Loucy (cell line): Measurements from ENCODE around the gene TJP2.

Experiments
- H2AFZ ChIP-seq: fragments of 200-600 bp; sonication (generic); 2 replicates; pipeline ENCODE4 v1.6.0; 2016; ENCODE audit warnings: antibody characterized with exemption, mild to moderate bottlenecking, low read length, moderate library complexity
- H3F3A ChIP-seq: fragments of 200-600 bp; 2 replicates; pipeline ENCODE4 v1.6.0; 2016; ENCODE audit warnings: antibody characterized with exemption, low read depth, mild to moderate bottlenecking
- H3K27me3 ChIP-seq: fragments of 200-600 bp; sonication (generic); 2 replicates; pipeline ENCODE4 v1.6.1; 2014; ENCODE audit warnings: low read length, mild to moderate bottlenecking; ENCODE audit not compliant: insufficient read depth, poor library complexity, severe bottlenecking
- H3K36me3 ChIP-seq: fragments of 200-600 bp; sonication (generic); 2 replicates; pipeline ENCODE4 v1.6.1; 2016; ENCODE audit warnings: low read length; ENCODE audit not compliant: insufficient read depth
- H3K4me1 ChIP-seq: fragments of 200-600 bp; sonication (generic); 2 replicates; pipeline ENCODE4 v1.5.1; 2014; ENCODE audit warnings: low read length, mild to moderate bottlenecking; ENCODE audit not compliant: insufficient read depth, poor library complexity, severe bottlenecking
- H3K4me2 ChIP-seq: fragments of 200-600 bp; sonication (generic); 2 replicates; pipeline ENCODE4 v1.6.0; 2014; ENCODE audit warnings: antibody characterized with exemption, low read length, low read depth, mild to moderate bottlenecking; ENCODE audit not compliant: poor library complexity, severe bottlenecking
- H3K4me3 ChIP-seq: fragments of 200-600 bp; sonication (generic); 2 replicates; pipeline ENCODE4 v1.5.1; 2014; ENCODE audit warnings: low read length, mild to moderate bottlenecking, mixed read lengths; ENCODE audit not compliant: poor library complexity, severe bottlenecking
- H3K79me2 ChIP-seq: fragments of 200-600 bp; sonication (generic); 2 replicates; pipeline ENCODE4 v1.6.1; 2014; ENCODE audit warnings: low read length; ENCODE audit not compliant: insufficient read depth
- H3K9ac ChIP-seq: fragments of 200-600 bp; sonication (generic); 2 replicates; pipeline ENCODE4 v1.6.0; 2014; ENCODE audit warnings: mild to moderate bottlenecking, low read depth, low read length, moderate library complexity; ENCODE audit not compliant: poor library complexity, severe bottlenecking
- H3K9me2 ChIP-seq: fragments of 200-600 bp; sonication (generic); replicated peaks from 2 replicates; pipeline ENCODE4 v1.6.1; 2016; ENCODE audit warnings: low read depth, low read length, mixed read lengths
- H3K9me3 ChIP-seq: fragments of 200-600 bp; sonication (generic); 2 replicates; pipeline ENCODE4 v1.6.1; 2014; ENCODE audit warnings: mild to moderate bottlenecking, antibody characterized with exemption, low read length, low read depth; ENCODE audit not compliant: insufficient read depth
- H4K20me1 ChIP-seq: fragments of 200-600 bp; sonication (generic); 2 replicates; pipeline ENCODE4 v1.6.0; 2014; ENCODE audit warnings: antibody characterized with exemption, low read length, mild to moderate bottlenecking; ENCODE audit not compliant: insufficient read depth, poor library complexity, severe bottlenecking
- EZH2phosphoT487 ChIP-seq: fragments of 200-600 bp; IDR thresholded peaks from 2 replicates; pipeline ENCODE4 v1.6.1; 2018; ENCODE audit warnings: antibody characterized with exemption, mild to moderate bottlenecking, moderate library complexity, borderline replicate concordance
- TF ChIP-seq, protein P1 (sequence below): fragments of 200-600 bp; sonication (generic); conservative IDR thresholded peaks from 2 replicates; pipeline ENCODE4 v1.5.1; 2014; ENCODE audit warnings: mild to moderate bottlenecking, antibody characterized with exemption, low read length

Gene TJP2

DNA sequence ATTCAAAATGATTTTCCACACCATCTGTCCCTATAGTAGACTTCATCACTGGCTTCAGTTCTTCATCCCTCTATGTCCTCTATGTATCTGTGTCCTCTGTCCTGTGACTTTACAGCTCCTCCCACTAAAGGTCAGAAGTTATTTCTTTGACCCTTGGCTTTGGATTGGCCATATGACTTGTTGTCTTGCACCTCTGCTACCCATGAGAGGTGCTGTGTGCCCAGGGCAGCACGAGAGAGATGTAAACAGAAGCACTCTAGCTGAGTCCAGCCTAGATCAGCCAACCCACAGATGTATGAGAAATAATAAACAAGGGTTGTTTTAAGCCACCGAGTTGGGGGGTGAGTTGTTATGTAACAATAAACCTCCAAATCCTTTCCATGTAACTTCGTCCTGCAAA lies 87.6 kb downstream of the TJP2 start:
- H3K4me1 ChIP-seq: no peaks in the 10 kb centered on the region

DNA sequence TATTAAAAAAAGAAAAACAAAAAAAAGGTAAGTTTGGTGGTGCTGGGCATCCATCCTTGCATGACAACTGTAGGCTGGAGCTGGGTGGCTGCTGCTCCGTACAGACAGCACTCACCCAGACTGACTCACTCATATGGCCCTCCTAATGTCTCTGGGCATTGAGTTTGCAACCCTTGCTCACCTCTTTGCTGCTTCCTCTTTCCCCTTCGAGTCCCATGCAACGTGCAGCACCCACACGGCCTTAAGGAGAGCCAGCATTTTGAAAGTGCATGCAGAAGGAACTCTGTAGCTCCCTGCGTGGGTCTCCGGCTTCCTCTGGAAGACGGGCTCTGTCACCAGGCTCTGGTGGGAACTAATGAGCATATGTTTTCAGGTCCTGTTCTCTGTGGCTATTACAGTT lies 90.4 kb downstream of the TJP2 start:
- Histone ChIP-seq H3K4me3 (no peak overlapping the region), H3K4me2 (no peak overlapping the region), H3K4me1 (no peaks in the 10 kb centered on the region), H3K27me3 (no peaks in the 10 kb centered on the region), H3K9me2 (no peaks in the 10 kb centered on the region), H4K20me1 (no peaks in the 10 kb centered on the region), H3K36me3 (no peaks in the 10 kb centered on the region), H2AFZ (no peak overlapping the region), H3K9me3 (no peaks in the 10 kb centered on the region), H3K79me2 (no peaks in the 10 kb centered on the region), H3K9ac (no peak overlapping the region), H3F3A (no peaks in the 10 kb centered on the region)
- TF ChIP-seq EZH2phosphoT487: no peak
- TF ChIP-seq, protein P1, sequence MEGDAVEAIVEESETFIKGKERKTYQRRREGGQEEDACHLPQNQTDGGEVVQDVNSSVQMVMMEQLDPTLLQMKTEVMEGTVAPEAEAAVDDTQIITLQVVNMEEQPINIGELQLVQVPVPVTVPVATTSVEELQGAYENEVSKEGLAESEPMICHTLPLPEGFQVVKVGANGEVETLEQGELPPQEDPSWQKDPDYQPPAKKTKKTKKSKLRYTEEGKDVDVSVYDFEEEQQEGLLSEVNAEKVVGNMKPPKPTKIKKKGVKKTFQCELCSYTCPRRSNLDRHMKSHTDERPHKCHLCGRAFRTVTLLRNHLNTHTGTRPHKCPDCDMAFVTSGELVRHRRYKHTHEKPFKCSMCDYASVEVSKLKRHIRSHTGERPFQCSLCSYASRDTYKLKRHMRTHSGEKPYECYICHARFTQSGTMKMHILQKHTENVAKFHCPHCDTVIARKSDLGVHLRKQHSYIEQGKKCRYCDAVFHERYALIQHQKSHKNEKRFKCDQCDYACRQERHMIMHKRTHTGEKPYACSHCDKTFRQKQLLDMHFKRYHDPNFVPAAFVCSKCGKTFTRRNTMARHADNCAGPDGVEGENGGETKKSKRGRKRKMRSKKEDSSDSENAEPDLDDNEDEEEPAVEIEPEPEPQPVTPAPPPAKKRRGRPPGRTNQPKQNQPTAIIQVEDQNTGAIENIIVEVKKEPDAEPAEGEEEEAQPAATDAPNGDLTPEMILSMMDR: no peak

More for the DNA sequence above, 87.6 kb downstream of the TJP2 start:
- Histone ChIP-seq H3K79me2 (no peaks in the 10 kb centered on the region), H3F3A (no peaks in the 10 kb centered on the region), H3K4me2 (no peak overlapping the region), H3K4me3 (no peak overlapping the region), H3K9me3 (no peaks in the 10 kb centered on the region), H3K9me2 (no peaks in the 10 kb centered on the region), H4K20me1 (no peaks in the 10 kb centered on the region), H3K27me3 (no peaks in the 10 kb centered on the region), H2AFZ (no peak overlapping the region), H3K9ac (no peak overlapping the region), H3K36me3 (peaks cover 6% of the 10 kb centered on the region; the same call in 1 of the 2 replicates)
- TF ChIP-seq EZH2phosphoT487: no peak
- TF ChIP-seq, protein P1: no peak

DNA sequence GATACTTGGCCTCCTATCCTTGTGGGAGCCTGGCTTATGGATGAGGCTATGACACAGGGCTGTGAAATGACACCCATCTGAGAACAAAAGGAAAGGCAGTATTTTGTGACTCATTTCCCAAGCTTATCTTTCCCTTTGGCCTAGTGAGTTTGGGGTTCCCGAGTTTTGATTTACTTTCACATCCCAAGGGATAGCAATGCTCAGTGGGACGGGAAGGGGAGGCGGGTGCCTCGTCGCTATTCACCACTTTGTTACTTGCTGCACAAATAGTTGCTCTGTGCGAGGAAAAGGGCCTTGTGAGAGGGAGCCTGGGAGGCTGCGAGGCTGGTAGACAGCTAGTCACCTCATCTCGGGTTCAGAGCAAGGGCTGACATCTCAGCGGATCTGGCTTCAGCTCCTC lies 91.8 kb downstream of the TJP2 start:
- H3K27me3 ChIP-seq: no peaks in the 10 kb centered on the region
- H3K9ac ChIP-seq: no peak overlapping the region
- no peak for TF ChIP-seq EZH2phosphoT487
- TF ChIP-seq, protein P1: no peak
- no peaks in the 10 kb centered on the region for H3F3A ChIP-seq
- no peak overlapping the region for H2AFZ ChIP-seq
- no peaks in the 10 kb centered on the region for H3K9me2 ChIP-seq
- H3K9me3 ChIP-seq: no peaks in the 10 kb centered on the region
- H4K20me1 ChIP-seq: no peaks in the 10 kb centered on the region
- no peak overlapping the region for H3K4me3 ChIP-seq
- no peaks in the 10 kb centered on the region for H3K79me2 ChIP-seq
- no peaks in the 10 kb centered on the region for H3K4me1 ChIP-seq
- no peaks in the 10 kb centered on the region for H3K36me3 ChIP-seq
- no peak overlapping the region for H3K4me2 ChIP-seq
